OCI-LY1 (cell line): ENCODE measurements around the gene TIAM1.
A peak's percentile ranks its signal among the peaks of the same experiment; 100 is the strongest.

Source experiments
- H2AFZ ChIP-seq: fragments of 200-600 bp; sonication (generic), shearing (Covaris generic); 2 replicates; pipeline ENCODE4 v1.6.0; 2014; ENCODE audit warnings: antibody characterized with exemption, mild to moderate bottlenecking, low read length
- H3F3A ChIP-seq: fragments of 200-600 bp; sonication (generic), shearing (Covaris generic); 2 replicates; pipeline ENCODE4 v1.6.0; 2014; ENCODE audit warnings: mild to moderate bottlenecking, antibody characterized with exemption, low read length, moderate library complexity; ENCODE audit not compliant: insufficient read depth
- H3K27ac ChIP-seq: fragments of 200-600 bp; sonication (generic); 2 replicates; pipeline ENCODE4 v1.5.1; 2014; ENCODE audit warnings: low read length, mixed run types, mild to moderate bottlenecking, low read depth; ENCODE audit not compliant: poor library complexity, severe bottlenecking
- H3K27me3 ChIP-seq: fragments of 200-600 bp; sonication (generic); 2 replicates; pipeline ENCODE4 v1.6.0; 2014; ENCODE audit warnings: antibody characterized with exemption, mild to moderate bottlenecking, low read length, moderate library complexity; ENCODE audit not compliant: insufficient read depth
- H3K36me3 ChIP-seq: fragments of 200-600 bp; sonication (generic); 2 replicates; pipeline ENCODE4 v1.6.1; 2014; ENCODE audit warnings: mild to moderate bottlenecking, antibody characterized with exemption, low read length, moderate library complexity, mixed read lengths; ENCODE audit not compliant: insufficient read depth
- H3K4me1 ChIP-seq: fragments of 200-600 bp; sonication (generic); 2 replicates; pipeline ENCODE4 v1.5.1; 2014; ENCODE audit warnings: mild to moderate bottlenecking, low read length, moderate library complexity; ENCODE audit not compliant: insufficient read depth, severe bottlenecking
- H3K4me2 ChIP-seq: fragments of 200-600 bp; sonication (generic), shearing (Covaris generic); 2 replicates; pipeline ENCODE4 v1.6.1; 2014; ENCODE audit warnings: low read length
- H3K4me3 ChIP-seq: fragments of 200-600 bp; sonication (generic); 2 replicates; pipeline ENCODE4 v1.5.1; 2014; ENCODE audit warnings: low read length, low read depth, mild to moderate bottlenecking, mixed read lengths; ENCODE audit not compliant: poor library complexity, severe bottlenecking
- H3K79me2 ChIP-seq: fragments of 200-600 bp; shearing (Covaris generic); 2 replicates; pipeline ENCODE4 v1.6.1; 2016; ENCODE audit warnings: mixed run types, low read length, mixed read lengths; ENCODE audit not compliant: insufficient read depth
- H3K9ac ChIP-seq: fragments of 200-600 bp; sonication (generic), shearing (Covaris generic); 2 replicates; pipeline ENCODE4 v1.6.1; 2014; ENCODE audit warnings: mild to moderate bottlenecking, low read length, mixed read lengths
- H3K9me2 ChIP-seq: fragments of 200-600 bp; sonication (generic), shearing (Covaris generic); 2 replicates; pipeline ENCODE4 v1.6.1; 2014; ENCODE audit warnings: low read depth, mild to moderate bottlenecking, low read length, mixed read lengths
- H3K9me3 ChIP-seq: fragments of 200-600 bp; shearing (Covaris generic); 2 replicates; pipeline ENCODE4 v1.6.1; 2014; ENCODE audit warnings: low read length, mixed read lengths
- H4K20me1 ChIP-seq: fragments of 200-600 bp; sonication (generic), shearing (Covaris generic); 2 replicates; pipeline ENCODE4 v1.6.0; 2016; ENCODE audit warnings: mild to moderate bottlenecking, low read length; ENCODE audit not compliant: insufficient read depth
- CTCF ChIP-seq: fragments of 200-600 bp; sonication (generic), shearing (Covaris generic); IDR thresholded peaks from 2 replicates; pipeline ENCODE4 v1.5.1; 2017; ENCODE audit warnings: mild to moderate bottlenecking, antibody characterized with exemption, low read length, moderate library complexity, mixed read lengths
- EZH2 ChIP-seq: fragments of 200-600 bp; sonication (generic), shearing (Covaris generic); IDR thresholded peaks from 2 replicates; pipeline ENCODE4 v1.8.0; 2017; ENCODE audit warnings: borderline replicate concordance, mixed run types, mild to moderate bottlenecking, antibody characterized with exemption, low read length, moderate library complexity, mixed read lengths

Gene TIAM1

GRCh38 chr21:31330144-31330483, 13.9 kb downstream of the TIAM1 start:
- Histone ChIP-seq H3K4me3 (no peak overlapping the region), H3K4me1 (no peaks in the 10 kb centered on the region), H3K27ac (no peak overlapping the region), H3F3A (no peaks in the 10 kb centered on the region), H3K9ac (no peak overlapping the region), H4K20me1 (no peaks in the 10 kb centered on the region), H3K4me2 (no peak overlapping the region), H3K27me3 (no peaks in the 10 kb centered on the region), H3K79me2 (no peaks in the 10 kb centered on the region), H3K9me2 (no peaks in the 10 kb centered on the region), H3K36me3 (no peaks in the 10 kb centered on the region), H3K9me3 (no peaks in the 10 kb centered on the region), H2AFZ (no peak overlapping the region)
- TF ChIP-seq CTCF (no peak), EZH2 (no peak)

DNA sequence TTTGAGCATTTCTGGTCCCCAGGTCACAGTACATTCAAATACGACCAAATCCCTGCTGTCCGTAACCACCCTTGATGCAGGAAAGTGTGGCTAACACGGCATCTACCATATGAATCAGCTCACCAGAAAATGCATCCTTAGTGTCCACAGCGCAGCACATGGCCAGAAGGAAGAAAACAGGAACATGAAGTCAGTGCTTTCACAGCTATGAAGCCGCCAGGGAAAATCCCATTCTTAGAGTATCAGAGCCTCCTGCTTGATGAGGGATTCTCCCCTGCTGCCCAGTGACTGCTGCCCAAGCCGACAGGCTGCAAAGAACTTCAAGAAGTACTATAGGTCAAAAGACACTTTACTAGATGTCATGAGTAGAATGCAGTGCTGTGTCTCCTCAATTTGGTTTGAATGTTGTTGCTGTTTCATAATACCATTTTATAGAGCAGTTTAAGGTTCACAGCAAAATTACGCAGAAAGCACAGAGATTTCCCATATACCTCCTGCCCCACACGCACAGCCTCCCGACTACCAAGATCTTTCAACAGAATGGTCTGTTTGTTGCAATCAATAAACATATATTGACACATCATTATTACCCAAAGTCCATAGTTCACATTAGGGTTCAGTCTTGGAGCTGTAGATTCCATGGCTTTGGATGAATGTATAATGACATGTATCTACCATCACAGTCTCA, 14.5 kb downstream of the TIAM1 start:
- Histone ChIP-seq H3K4me3 (no peak overlapping the region), H3K27ac (no peak overlapping the region), H3K27me3 (no peaks in the 10 kb centered on the region), H3K9me3 (no peaks in the 10 kb centered on the region), H3K79me2 (no peaks in the 10 kb centered on the region), H3K9ac (no peak overlapping the region), H3K9me2 (no peaks in the 10 kb centered on the region), H3K36me3 (no peaks in the 10 kb centered on the region), H2AFZ (no peak overlapping the region), H4K20me1 (no peaks in the 10 kb centered on the region), H3F3A (no peaks in the 10 kb centered on the region), H3K4me1 (no peaks in the 10 kb centered on the region), H3K4me2 (no peak overlapping the region)
- TF ChIP-seq CTCF (no peak), EZH2 (no peak)

GRCh38 chr21:31326522-31327242, 17.4 kb downstream of the TIAM1 start:
- no peaks in the 10 kb centered on the region for H3F3A ChIP-seq
- H3K36me3 ChIP-seq = no peaks in the 10 kb centered on the region
- H3K9me2 ChIP-seq = no peaks in the 10 kb centered on the region
- H3K9ac ChIP-seq = no peak overlapping the region
- TF ChIP-seq CTCF (no peak), EZH2 (no peak)
- no peak overlapping the region for H3K27ac ChIP-seq
- H3K4me1 ChIP-seq = no peaks in the 10 kb centered on the region
- no peak overlapping the region for H2AFZ ChIP-seq
- H3K9me3 ChIP-seq = no peaks in the 10 kb centered on the region
- H3K4me3 ChIP-seq = no peak overlapping the region
- H3K27me3 ChIP-seq = no peaks in the 10 kb centered on the region
- H3K79me2 ChIP-seq = no peaks in the 10 kb centered on the region
- no peaks in the 10 kb centered on the region for H4K20me1 ChIP-seq
- 0 out of 2 replicates have a peak overlapping the region, but pooled peaks have one; percentile 14 for H3K4me2 ChIP-seq
